GM21576 (cell line): ENCODE data around the gene GAP43.
"Not testable (repeated sequence)": the region's sequence is repeated elsewhere in the genome, so short reads cannot be mapped to it uniquely, and the experiment has no call there.

ENCODE experiments used
- ATAC-seq: cut with Tn5 transposase; IDR thresholded peaks from one replicate; pipeline ENCODE4 v1.9.1; 2021; ENCODE audit warnings: mild to moderate bottlenecking, moderate library complexity; ENCODE audit not compliant: unreplicated experiment

The GAP43 gene

GRCh38 chr3:115741650-115742049 lies 118.3 kb downstream of the GAP43 start:
- no peak for ATAC-seq

GRCh38 chr3:115744516-115744915 lies 121.2 kb downstream of the GAP43 start:
- not testable (repeated sequence) for ATAC-seq

DNA sequence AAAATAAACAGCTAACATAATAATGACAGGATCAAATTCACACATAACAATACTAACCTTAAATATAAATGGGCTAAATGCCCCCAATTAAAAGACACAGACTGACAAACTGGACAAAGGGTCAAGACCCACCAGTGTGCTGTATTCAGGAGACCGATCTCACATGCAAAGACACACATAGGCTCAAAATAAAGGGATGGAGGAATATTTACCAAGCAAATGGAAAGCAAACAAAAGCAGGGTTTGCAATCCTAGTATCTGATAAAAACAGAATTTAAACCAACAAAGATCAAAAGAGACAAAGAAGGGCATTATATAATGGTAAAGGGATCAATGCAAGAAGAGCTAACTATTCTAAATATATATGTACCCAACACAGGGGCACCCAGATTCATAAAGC lies 129.7 kb downstream of the GAP43 start:
- ATAC-seq = not testable (repeated sequence)

DNA sequence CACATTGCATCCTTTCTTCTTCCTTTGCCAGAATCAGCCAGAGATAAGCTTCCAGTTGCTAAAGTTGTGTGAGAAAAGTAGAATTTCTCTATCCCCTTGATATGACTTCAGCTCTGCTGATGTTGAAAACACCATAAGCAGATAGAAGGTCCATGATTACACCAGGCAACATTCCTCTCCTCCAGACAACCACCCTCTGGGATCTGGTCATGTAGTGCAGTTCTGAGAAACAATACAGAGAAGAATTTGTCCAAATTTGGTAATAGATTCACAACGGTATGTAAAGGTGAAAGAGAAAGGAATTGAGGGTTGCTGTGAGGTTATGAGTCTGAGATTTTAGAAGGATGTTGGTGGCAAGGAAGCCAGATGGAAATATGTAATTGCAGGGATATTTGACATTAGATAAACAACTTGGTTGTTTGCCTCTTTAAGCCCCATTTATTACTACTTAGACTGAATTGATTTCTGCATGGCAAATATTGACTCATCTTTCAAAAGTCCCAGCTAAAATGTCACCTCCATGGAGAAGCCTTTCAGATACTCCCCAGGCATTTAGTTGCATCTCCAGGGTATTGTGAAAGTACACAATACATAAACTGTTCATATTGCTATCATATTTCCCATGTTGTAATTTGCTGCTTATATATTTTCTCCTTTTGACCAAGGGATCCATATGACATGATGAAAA lies 134.9 kb downstream of the GAP43 start:
- ATAC-seq = no peak

DNA sequence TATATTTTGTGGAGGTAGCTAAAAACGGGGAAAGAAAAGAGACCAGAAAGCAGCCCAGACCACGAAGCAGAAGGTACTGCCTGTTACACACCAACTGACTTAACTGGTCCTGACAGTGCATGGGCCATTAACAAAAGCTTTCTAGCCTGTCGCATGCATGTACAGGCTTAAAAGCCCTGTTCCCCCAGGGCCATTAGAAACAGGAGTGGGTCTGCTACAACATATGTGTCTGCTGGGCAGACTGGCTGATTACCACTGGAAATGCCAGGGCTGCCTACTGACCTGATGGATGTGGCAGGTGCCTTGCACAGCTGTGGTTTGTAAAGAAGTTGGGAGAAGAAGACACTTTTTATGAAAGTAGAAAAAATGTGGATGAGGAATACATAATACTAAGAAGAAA lies 137.4 kb downstream of the GAP43 start:
- ATAC-seq = no peak

- no peak for ATAC-seq
Observed at GRCh38 chr3:115761927-115762305, 138.6 kb downstream of the GAP43 start.

- no peak for ATAC-seq
Observed at GRCh38 chr3:115766587-115767482, 143.5 kb downstream of the GAP43 start.

GRCh38 chr3:115768661-115769060 lies 145.4 kb downstream of the GAP43 start:
- ATAC-seq = no peak
